OCI-LY3 (cell line): ENCODE measurements around the gene ALDH16A1.

Experiments
- H2AFZ ChIP-seq: fragments of 200-600, 300-600 bp; shearing (Covaris generic); 2 replicates; pipeline ENCODE4 v1.6.0; 2014; ENCODE audit warnings: antibody characterized with exemption, low read depth, low read length
- H3K27ac ChIP-seq: fragments of 200-600, 300-600 bp; sonication (generic); 2 replicates; pipeline ENCODE4 v1.5.1; 2014; ENCODE audit warnings: mild to moderate bottlenecking, low read length, moderate library complexity, mixed read lengths
- H3K27me3 ChIP-seq: fragments of 200-600, 300-600 bp; sonication (generic); 2 replicates; pipeline ENCODE4 v1.6.1; 2014; ENCODE audit warnings: low read depth, low read length, mixed read lengths
- H3K36me3 ChIP-seq: fragments of 200-600, 300-600 bp; sonication (generic); replicated peaks from 2 replicates; pipeline ENCODE3; 2014; ENCODE audit warnings: low read depth, low read length, mixed read lengths
- H3K4me1 ChIP-seq: fragments of 300-600, 200-600 bp; sonication (generic); 2 replicates; pipeline ENCODE4 v1.6.1; 2014; ENCODE audit warnings: low read length, mixed read lengths
- H3K4me2 ChIP-seq: fragments of 200-600, 300-600 bp; sonication (generic); 2 replicates; pipeline ENCODE4 v1.6.1; 2014; ENCODE audit warnings: low read length, mixed read lengths
- H3K4me3 ChIP-seq: fragments of 300-600, 200-600 bp; sonication (generic); 2 replicates; pipeline ENCODE4 v1.5.1; 2014; ENCODE audit warnings: antibody characterized with exemption, mild to moderate bottlenecking, low read length, moderate library complexity
- H3K79me2 ChIP-seq: fragments of 300-600, 200-600 bp; shearing (Covaris generic); 2 replicates; pipeline ENCODE4 v1.6.1; 2014; ENCODE audit warnings: mild to moderate bottlenecking, low read length, mixed read lengths
- H3K9ac ChIP-seq: fragments of 300-600, 200-600 bp; shearing (Covaris generic); 2 replicates; pipeline ENCODE4 v1.6.0; 2014; ENCODE audit warnings: mild to moderate bottlenecking, low read length, moderate library complexity
- H3K9me3 ChIP-seq: fragments of 200-600, 300-600 bp; shearing (Covaris generic); 2 replicates; pipeline ENCODE4 v1.6.1; 2014; ENCODE audit warnings: low read length, mixed read lengths; ENCODE audit not compliant: insufficient read depth
- H4K20me1 ChIP-seq: fragments of 200-600, 300-600 bp; sonication (generic); 2 replicates; pipeline ENCODE4 v1.6.1; 2016; ENCODE audit warnings: low read length, mixed read lengths; ENCODE audit not compliant: insufficient read depth
- CTCF ChIP-seq: fragments of 200-600, 300-600 bp; sonication (generic); IDR thresholded peaks from 2 replicates; pipeline ENCODE4 v1.5.1; 2014; ENCODE audit warnings: antibody characterized with exemption, low read length, low read depth
- EZH2phosphoT487 ChIP-seq: fragments of 200-600 bp; shearing (Covaris generic); IDR thresholded peaks from 2 replicates; pipeline ENCODE4 v1.6.1; 2018; ENCODE audit warnings: antibody characterized with exemption, mixed run types, low read depth

ALDH16A1 gene

GRCh38 chr19:49428547-49429451 is 24.2 kb upstream of the ALDH16A1 start:
- no peaks in the 10 kb centered on the region for H3K79me2 ChIP-seq
- H3K9ac ChIP-seq, result no peak overlapping the region
- no peak overlapping the region for H3K27ac ChIP-seq
- no peak overlapping the region for H3K4me2 ChIP-seq
- TF ChIP-seq CTCF (no peak), EZH2phosphoT487 (no peak)
- H3K27me3 ChIP-seq, result peaks cover 35% of the 10 kb centered on the region
- no peak overlapping the region for H2AFZ ChIP-seq
- no peak overlapping the region for H3K4me3 ChIP-seq
- H3K4me1 ChIP-seq, result peaks cover 10% of the 10 kb centered on the region
- H4K20me1 ChIP-seq, result no peaks in the 10 kb centered on the region
- H3K9me3 ChIP-seq, result no peaks in the 10 kb centered on the region
- no peaks in the 10 kb centered on the region for H3K36me3 ChIP-seq

GRCh38 chr19:49430172-49430677 is 22.8 kb upstream of the ALDH16A1 start:
- H3K4me2 ChIP-seq, result peak overlapping the region; percentile 20; the same call in 1 of the 2 replicates
- H3K9ac ChIP-seq, result no peak overlapping the region
- H4K20me1 ChIP-seq, result no peaks in the 10 kb centered on the region
- H2AFZ ChIP-seq, result peak overlapping the region; percentile 68; the same call in 1 of the 2 replicates
- H3K79me2 ChIP-seq, result no peaks in the 10 kb centered on the region
- H3K9me3 ChIP-seq, result no peaks in the 10 kb centered on the region
- H3K36me3 ChIP-seq, result no peaks in the 10 kb centered on the region
- H3K4me1 ChIP-seq, result peaks cover 10% of the 10 kb centered on the region
- no peak overlapping the region for H3K27ac ChIP-seq
- H3K4me3 ChIP-seq, result no peak overlapping the region
- peaks cover 22% of the 10 kb centered on the region for H3K27me3 ChIP-seq
- no peak for TF ChIP-seq EZH2phosphoT487
- TF ChIP-seq CTCF, result no peak

GRCh38 chr19:49430678-49431329 is 22.2 kb upstream of the ALDH16A1 start:
- TF ChIP-seq EZH2phosphoT487 (no peak), CTCF (peak; percentile 66)
- Histone ChIP-seq H3K9me3 (no peaks in the 10 kb centered on the region), H3K4me1 (peaks cover 10% of the 10 kb centered on the region), H3K36me3 (no peaks in the 10 kb centered on the region), H3K4me3 (no peak overlapping the region), H3K79me2 (no peaks in the 10 kb centered on the region), H3K9ac (no peak overlapping the region), H3K27ac (no peak overlapping the region), H3K4me2 (peak overlapping the region; percentile 20; the same call in 1 of the 2 replicates), H2AFZ (peak overlapping the region; percentile 68; the same call in 1 of the 2 replicates), H4K20me1 (no peaks in the 10 kb centered on the region), H3K27me3 (peaks cover 16% of the 10 kb centered on the region)

DNA sequence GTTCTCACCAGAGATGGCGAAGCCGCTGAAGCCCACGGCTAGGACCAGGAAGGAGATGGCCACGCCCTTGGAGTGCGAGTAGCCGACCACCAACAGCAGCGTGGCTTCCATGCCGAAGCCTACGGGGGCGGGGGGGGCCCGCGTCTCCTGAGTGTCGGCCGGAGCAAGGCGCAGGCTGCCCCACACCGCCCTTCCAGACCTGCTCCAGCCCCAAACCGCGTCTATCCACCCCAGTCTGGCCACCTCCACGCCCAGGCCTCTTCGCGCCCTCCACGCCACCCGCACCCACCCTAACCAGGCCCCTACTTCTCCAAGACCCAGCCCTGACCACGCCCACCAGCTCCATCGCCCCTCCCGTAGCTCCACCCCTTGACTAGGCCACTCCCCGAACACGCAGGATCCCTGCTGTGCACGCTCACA is 21.7 kb upstream of the ALDH16A1 start:
- Histone ChIP-seq H3K4me1 (peaks cover 10% of the 10 kb centered on the region), H3K9ac (no peak overlapping the region), H3K27ac (no peak overlapping the region), H4K20me1 (no peaks in the 10 kb centered on the region), H3K36me3 (no peaks in the 10 kb centered on the region), H3K79me2 (no peaks in the 10 kb centered on the region), H3K9me3 (no peaks in the 10 kb centered on the region), H3K27me3 (peaks cover 11% of the 10 kb centered on the region), H3K4me2 (no peak overlapping the region), H2AFZ (no peak overlapping the region), H3K4me3 (no peak overlapping the region)
- TF ChIP-seq CTCF, result no peak
- no peak for TF ChIP-seq EZH2phosphoT487
